NK-92 (cell line): ENCODE measurements around the gene RGS3.
"Not testable (repeated sequence)": the region's sequence is repeated elsewhere in the genome, so short reads cannot be mapped to it uniquely, and the experiment has no call there.

Experiments
- DNase-seq: peaks from one replicate; lab custom pipeline; 2025; ENCODE audit not compliant: unreplicated experiment; lab: John Stamatoyannopoulos, UW

The RGS3 gene

GRCh38 chr9:113463418-113464285, at the start of gene RGS3:
TSS of gene RGS3 (plus strand) at chr9:113463727. CDS start at chr9:113463803, 76 bp downstream.
- DNase-seq = no peak

- no peak for DNase-seq
Observed at GRCh38 chr9:113416149-113416721, 47.3 kb upstream of the RGS3 start.

- no peak for DNase-seq
Observed at GRCh38 chr9:113417370-113417769, 46.2 kb upstream of the RGS3 start.

- DNase-seq = no peak
Observed at GRCh38 chr9:113421726-113422125, 41.8 kb upstream of the RGS3 start.

- no peak for DNase-seq
Observed at GRCh38 chr9:113425072-113425471, 38.5 kb upstream of the RGS3 start.

- no peak for DNase-seq
Observed at GRCh38 chr9:113426701-113427100, 36.8 kb upstream of the RGS3 start.

GRCh38 chr9:113427629-113428028, 35.9 kb upstream of the RGS3 start:
- DNase-seq = no peak

- no peak for DNase-seq
Observed at GRCh38 chr9:113428062-113428615, 35.4 kb upstream of the RGS3 start.

- no peak for DNase-seq
Observed at GRCh38 chr9:113431191-113431590, 32.3 kb upstream of the RGS3 start.

GRCh38 chr9:113436728-113437515, 26.6 kb upstream of the RGS3 start:
- DNase-seq = no peak

- not testable (repeated sequence) for DNase-seq
Observed at GRCh38 chr9:113437716-113438115, 25.8 kb upstream of the RGS3 start.

- no peak for DNase-seq
Observed at GRCh38 chr9:113444736-113445135, 18.8 kb upstream of the RGS3 start.

GRCh38 chr9:113446323-113446740, 17.2 kb upstream of the RGS3 start:
- no peak for DNase-seq

- DNase-seq = no peak
Observed at GRCh38 chr9:113449376-113449775, 14.2 kb upstream of the RGS3 start.

GRCh38 chr9:113452113-113452605, 11.4 kb upstream of the RGS3 start:
- no peak for DNase-seq

GRCh38 chr9:113454914-113455761, 8.4 kb upstream of the RGS3 start:
- no peak for DNase-seq

- no peak for DNase-seq
Observed at GRCh38 chr9:113456235-113456634, 7.3 kb upstream of the RGS3 start.

- no peak for DNase-seq
Observed at GRCh38 chr9:113461285-113461684, 2.2 kb upstream of the RGS3 start.

- no peak for DNase-seq
Observed at GRCh38 chr9:113461943-113462342, 1.6 kb upstream of the RGS3 start.

GRCh38 chr9:113462781-113463286, 693 bp upstream of the RGS3 start:
- no peak for DNase-seq
